Naive thymus-derived CD4-positive, alpha-beta T cell (primary cell): ENCODE measurements around the gene POU6F2. TPM values are rescaled to one million over a fixed set of nuclear protein-coding genes. Genes with fewer than 3 reads are reported as not detected.

Source experiments
- ATAC-seq: fragments of 150-1000 bp; cut with Tn5 transposase; 2 replicates; pipeline ENCODE4 v1.10.0; 2021; ENCODE audit warnings: mild to moderate bottlenecking, moderate library complexity
- CTCF ChIA-PET: fragments of 350-600 bp; sonication (Branson Sonifier 250); formaldehyde crosslinking; loops from one replicate; lab custom pipeline; 2021; ENCODE audit warnings: antibody characterized with exemption; lab: Charles Lee
- POLR2A ChIA-PET: fragments of 350-600 bp; sonication (Branson Sonifier 250); formaldehyde crosslinking; loops from one replicate; lab custom pipeline; 2021; ENCODE audit warnings: antibody characterized with exemption, inconsistent platforms; lab: Charles Lee
- DNase-seq, 9 donors: peaks; one replicate each; pipeline versions ENCODE4 v3.0.0 to v3.0.0-alpha.2; 2020 to 2022; ENCODE audit warnings: mixed read lengths in 1 of 9
- H3K27ac ChIP-seq: one replicate; pipeline ENCODE4 v1.7.0; 2013; ENCODE audit warnings: mild to moderate bottlenecking, low read depth, low read length, moderate library complexity
- H3K27me3 ChIP-seq, 2 donors: one replicate each; pipeline ENCODE4 v1.7.0; 2013; ENCODE audit warnings: low read length in 2 of 2, mild to moderate bottlenecking in 2 of 2, moderate library complexity in 2 of 2; ENCODE audit not compliant: control insufficient read depth in 2 of 2, insufficient read depth in 2 of 2
- H3K36me3 ChIP-seq, 3 experiments: 1 replicate in 2 of 3; 2 replicates in 1 of 3; pipeline ENCODE4 v1.7.0; 2013; ENCODE audit warnings: low read length in 3 of 3, mild to moderate bottlenecking in 3 of 3, moderate library complexity in 1 of 3; ENCODE audit not compliant: insufficient read depth in 3 of 3, control insufficient read depth in 2 of 3
- H3K4me1 ChIP-seq, 2 donors: one replicate each; pipeline ENCODE4 v1.7.0; 2013; ENCODE audit warnings: low read length in 2 of 2, mild to moderate bottlenecking in 2 of 2, moderate library complexity in 1 of 2; ENCODE audit not compliant: control insufficient read depth in 2 of 2, insufficient read depth in 2 of 2
- H3K4me3 ChIP-seq: 2 replicates; pipeline ENCODE4 v1.7.0; 2013; ENCODE audit warnings: mild to moderate bottlenecking, low read length
- H3K9me3 ChIP-seq, 3 experiments: 1 replicate in 2 of 3; 2 replicates in 1 of 3; pipeline ENCODE4 v1.7.0; 2013; ENCODE audit warnings: low read length in 3 of 3; ENCODE audit not compliant: control insufficient read depth in 2 of 3
- H3K27ac Mint-ChIP-seq, 9 donors: one replicate each; pipeline ENCODE4 v1.8.0; 2020 to 2022; ENCODE audit warnings: mixed read lengths in 9 of 9, mild to moderate bottlenecking in 8 of 9, moderate library complexity in 5 of 9, inconsistent platforms in 2 of 9
- H3K27me3 Mint-ChIP-seq, 5 donors: one replicate each; pipeline ENCODE4 v1.8.0; 2021 to 2022; ENCODE audit warnings: mixed read lengths in 5 of 5, mild to moderate bottlenecking in 1 of 5
- H3K36me3 Mint-ChIP-seq, 5 donors: one replicate each; pipeline ENCODE4 v1.8.0; 2020 to 2022; ENCODE audit warnings: mixed read lengths in 5 of 5, mild to moderate bottlenecking in 3 of 5, inconsistent platforms in 1 of 5
- H3K4me1 Mint-ChIP-seq, 7 donors: one replicate each; pipeline ENCODE4 v1.8.0; 2020 to 2022; ENCODE audit warnings: mixed read lengths in 7 of 7, mild to moderate bottlenecking in 3 of 7, inconsistent platforms in 1 of 7
- H3K4me3 Mint-ChIP-seq, 10 donors: one replicate each; pipeline ENCODE4 v1.8.0; 2020 to 2022; ENCODE audit warnings: mild to moderate bottlenecking in 10 of 10, mixed read lengths in 10 of 10, moderate library complexity in 6 of 10, inconsistent platforms in 2 of 10
- H3K9me3 Mint-ChIP-seq, 11 donors: one replicate each; pipeline ENCODE4 v1.8.0; 2020 to 2022; ENCODE audit warnings: mixed read lengths in 11 of 11, mild to moderate bottlenecking in 4 of 11, inconsistent platforms in 1 of 11, moderate library complexity in 1 of 11
- intact Hi-C, 2 donors: fragments of 100-400 bp; cut with micrococcal nuclease; formaldehyde crosslinking; loops; one replicate each; pipeline ENCODE4 v1.15.1; 2023
- polyA plus RNA-seq, 2 donors: library from polyadenylated mRNA; unstranded; fragments of 300-500 nt; fragmentation: Illumina TruSeq; gene quantifications; one replicate each; pipeline ENCODE4 v1.2.3, GENCODE V29; 2021
- total RNA-seq, 6 experiments: library from RNA in 5 of 6; stranded (reverse) in 5 of 6; gene quantifications; 1 replicate in 5 of 6; 2 replicates in 1 of 6; pipeline ENCODE4 v1.2.3 and lab custom pipeline; 2021 to 2026

The POU6F2 gene
- total and polyA plus RNA-seq, 7 experiments from 2014 or later: 0.24 TPM; not detected in 6

- H3K36me3 Mint-ChIP-seq: no peaks in the 10 kb centered on the region
- H3K4me1 ChIP-seq: no peaks in the 10 kb centered on the region
- H3K4me3 Mint-ChIP-seq: no peak overlapping the region
- H3K9me3 Mint-ChIP-seq: peaks cover 0 to 1% (median 0%) of the 10 kb centered on the region in 11 donors
- H3K27ac Mint-ChIP-seq: no peak overlapping the region
- H3K4me1 Mint-ChIP-seq: peaks cover 0 to 1% (median 0%) of the 10 kb centered on the region in 7 donors
- H3K9me3 ChIP-seq: no peaks in the 10 kb centered on the region
- H3K27me3 ChIP-seq: no peaks in the 10 kb centered on the region
- no peak for DNase-seq
- no peaks in the 10 kb centered on the region for H3K36me3 ChIP-seq
- peaks cover 0 to 9% (median 4%) of the 10 kb centered on the region in 5 donors for H3K27me3 Mint-ChIP-seq
- CTCF ChIA-PET: no interaction called here
- POLR2A ChIA-PET: no interaction called here
- intact Hi-C loops: no loop called here
- no peak overlapping the region for H3K4me3 ChIP-seq
- no peak overlapping the region for H3K27ac ChIP-seq
- ATAC-seq: no peak
Measured at GRCh38 chr7:39433550-39433949, 455.8 kb downstream of the POU6F2 start.

- peaks cover 0 to 5% (median 0%) of the 10 kb centered on the region in 11 donors for H3K9me3 Mint-ChIP-seq
- H3K27ac Mint-ChIP-seq: no peak overlapping the region
- H3K36me3 Mint-ChIP-seq: no peaks in the 10 kb centered on the region
- H3K4me3 Mint-ChIP-seq: no peak overlapping the region
- no peaks in the 10 kb centered on the region for H3K36me3 ChIP-seq
- intact Hi-C loops: no loop called here
- H3K27me3 ChIP-seq: no peaks in the 10 kb centered on the region
- H3K4me1 ChIP-seq: no peaks in the 10 kb centered on the region
- no peak overlapping the region for H3K4me3 ChIP-seq
- ATAC-seq (no peak), DNase-seq (no peak)
- ChIA-PET CTCF (no interaction called here), POLR2A (no interaction called here)
- peaks cover 1 to 11% (median 6%) of the 10 kb centered on the region in 5 donors for H3K27me3 Mint-ChIP-seq
- no peak overlapping the region for H3K27ac ChIP-seq
- peaks cover 0 to 1% (median 0%) of the 10 kb centered on the region in 7 donors for H3K4me1 Mint-ChIP-seq
- H3K9me3 ChIP-seq: no peaks in the 10 kb centered on the region
Measured at GRCh38 chr7:39434012-39434411, 456.3 kb downstream of the POU6F2 start.

GRCh38 chr7:39446546-39446945, 468.8 kb downstream of the POU6F2 start:
- no peak overlapping the region for H3K27ac Mint-ChIP-seq
- peaks cover 0 to 2% (median 0%) of the 10 kb centered on the region in 11 donors for H3K9me3 Mint-ChIP-seq

GRCh38 chr7:39451901-39452300, 474.2 kb downstream of the POU6F2 start:
- ATAC-seq (no peak), DNase-seq (no peak)
- Histone ChIP-seq H3K36me3 (no peaks in the 10 kb centered on the region), H3K4me1 (no peaks in the 10 kb centered on the region), H3K9me3 (no peaks in the 10 kb centered on the region), H3K4me3 (no peak overlapping the region), H3K27ac (no peak overlapping the region), H3K27me3 (no peaks in the 10 kb centered on the region)
- Mint-ChIP-seq H3K36me3 (no peaks in the 10 kb centered on the region), H3K4me3 (no peak overlapping the region), H3K27ac (no peak overlapping the region), H3K9me3 (no peaks in the 10 kb centered on the region), H3K27me3 (peaks cover 6 to 22% (median 15%) of the 10 kb centered on the region in 5 donors), H3K4me1 (no peaks in the 10 kb centered on the region)
- POLR2A ChIA-PET: no interaction called here
- CTCF ChIA-PET: no interaction called here
- intact Hi-C loops: loop anchor here (2.0 to 10.0 kb wide), 3 partner anchors 293 to 655 kb away; no protein-coding TSS in a partner anchor

More at GRCh38 chr7:39446546-39446945, 468.8 kb downstream of the POU6F2 start:
- CTCF ChIA-PET: no interaction called here
- DNase-seq: no peak
- H3K27ac ChIP-seq: no peak overlapping the region
- no peaks in the 10 kb centered on the region for H3K9me3 ChIP-seq
- no peak for ATAC-seq
- no peaks in the 10 kb centered on the region for H3K36me3 Mint-ChIP-seq
- no peaks in the 10 kb centered on the region for H3K27me3 ChIP-seq
- H3K4me3 Mint-ChIP-seq: no peak overlapping the region
- POLR2A ChIA-PET: no interaction called here
- no peaks in the 10 kb centered on the region for H3K4me1 Mint-ChIP-seq
- H3K27me3 Mint-ChIP-seq: peaks cover 16 to 34% (median 30%) of the 10 kb centered on the region in 5 donors
- H3K36me3 ChIP-seq: no peaks in the 10 kb centered on the region
- no peak overlapping the region for H3K4me3 ChIP-seq
- H3K4me1 ChIP-seq: no peaks in the 10 kb centered on the region
- intact Hi-C loops: no loop called here

- ATAC-seq: peak; percentile 74
- POLR2A ChIA-PET: no interaction called here
Measured at GRCh38 chr7:39453743-39454355, 476.1 kb downstream of the POU6F2 start.

GRCh38 chr7:39458061-39458745, 480.5 kb downstream of the POU6F2 start:
- H3K4me3 ChIP-seq: no peak overlapping the region
- intact Hi-C loops: loop anchor here in 1 of 2 donors (10.0 kb wide), 1 partner anchor 287 kb away; no protein-coding TSS in a partner anchor
- no peaks in the 10 kb centered on the region for H3K9me3 ChIP-seq
- Mint-ChIP-seq H3K9me3 (no peaks in the 10 kb centered on the region), H3K27me3 (peaks cover under 1 to 22% (median 4%) of the 10 kb centered on the region in 5 donors), H3K27ac (no peak overlapping the region), H3K4me1 (no peaks in the 10 kb centered on the region), H3K4me3 (no peak overlapping the region), H3K36me3 (no peaks in the 10 kb centered on the region)
- H3K27ac ChIP-seq: no peak overlapping the region
- H3K36me3 ChIP-seq: no peaks in the 10 kb centered on the region
- H3K4me1 ChIP-seq: no peaks in the 10 kb centered on the region
- CTCF ChIA-PET: interaction anchor here (0.7 kb wide), 1 partner anchor 1514 kb away, joined by 7 read pairs; no protein-coding TSS in a partner anchor
- H3K27me3 ChIP-seq: no peaks in the 10 kb centered on the region
- ATAC-seq (no peak), DNase-seq (no peak)
- POLR2A ChIA-PET: no interaction called here

More at GRCh38 chr7:39453743-39454355, 476.1 kb downstream of the POU6F2 start:
- intact Hi-C loops: loop anchor here (1.0 to 10.0 kb wide), 4 partner anchors 66 to 657 kb away; no protein-coding TSS in a partner anchor
- Mint-ChIP-seq H3K4me1 (no peaks in the 10 kb centered on the region), H3K27ac (no peak overlapping the region), H3K27me3 (peaks cover 4 to 15% (median 12%) of the 10 kb centered on the region in 5 donors), H3K36me3 (no peaks in the 10 kb centered on the region), H3K9me3 (no peaks in the 10 kb centered on the region), H3K4me3 (no peak overlapping the region)
- no peak overlapping the region for H3K27ac ChIP-seq
- no peaks in the 10 kb centered on the region for H3K36me3 ChIP-seq
- peak in 7 of 9 donors; percentile 27 to 53 (median 46) for DNase-seq
- no peaks in the 10 kb centered on the region for H3K27me3 ChIP-seq
- H3K9me3 ChIP-seq: no peaks in the 10 kb centered on the region
- H3K4me3 ChIP-seq: no peak overlapping the region
- CTCF ChIA-PET: interaction anchor here (0.5 to 2.1 kb wide), 5 partner anchors 9 to 861 kb away, joined by 3 to 14 read pairs (median 3); no protein-coding TSS in a partner anchor
- no peaks in the 10 kb centered on the region for H3K4me1 ChIP-seq
